CD4-positive, alpha-beta memory T cell (primary cell): ENCODE measurements around the gene RALGPS2. TPM values are rescaled to one million over a fixed set of nuclear protein-coding genes. Genes with fewer than 3 reads are reported as not detected.

ENCODE experiments used
- CTCF ChIA-PET: fragments of 350-600 bp; sonication (Branson Sonifier 250); formaldehyde crosslinking; loops from one replicate; lab custom pipeline; 2021; ENCODE audit warnings: inconsistent platforms; ENCODE audit not compliant: partially characterized antibody; lab: Charles Lee
- POLR2A ChIA-PET: fragments of 350-600 bp; sonication (Branson Sonifier 250); formaldehyde crosslinking; loops from one replicate; lab custom pipeline; 2021; ENCODE audit not compliant: partially characterized antibody; lab: Charles Lee
- DNase-seq, 5 donors: peaks; one replicate each; pipeline versions ENCODE4 v3.0.0 to v3.0.0-alpha.2; 2020 to 2022; ENCODE audit warnings: mixed read lengths in 1 of 5
- H3K27ac ChIP-seq: one replicate; pipeline ENCODE4 v1.7.0; 2013; ENCODE audit warnings: low read depth, low read length
- H3K27me3 ChIP-seq: 2 replicates; pipeline ENCODE4 v1.7.0; 2013; ENCODE audit warnings: mild to moderate bottlenecking, low read length, moderate library complexity; ENCODE audit not compliant: insufficient read depth
- H3K36me3 ChIP-seq: 2 replicates; pipeline ENCODE4 v1.7.0; 2013; ENCODE audit warnings: mild to moderate bottlenecking, low read length, moderate library complexity; ENCODE audit not compliant: insufficient read depth
- H3K4me1 ChIP-seq: 2 replicates; pipeline ENCODE4 v1.7.0; 2013; ENCODE audit warnings: mild to moderate bottlenecking, low read length, moderate library complexity; ENCODE audit not compliant: insufficient read depth
- H3K4me3 ChIP-seq, 2 donors: one replicate each; pipeline ENCODE4 v1.7.0; 2013; ENCODE audit warnings: low read length in 2 of 2, mild to moderate bottlenecking in 1 of 2
- H3K9me3 ChIP-seq, 2 donors: one replicate each; pipeline ENCODE4 v1.7.0; 2013; ENCODE audit warnings: low read length in 2 of 2, control low read depth in 1 of 2; ENCODE audit not compliant: control insufficient read depth in 1 of 2
- H3K27ac Mint-ChIP-seq, 7 donors: one replicate each; pipeline ENCODE4 v1.8.0; 2020 to 2021; ENCODE audit warnings: mixed read lengths in 7 of 7, mild to moderate bottlenecking in 6 of 7, inconsistent platforms in 3 of 7, moderate library complexity in 3 of 7
- H3K27me3 Mint-ChIP-seq, 2 donors: one replicate each; pipeline ENCODE4 v1.8.0; 2020 to 2021; ENCODE audit warnings: mixed read lengths in 2 of 2
- H3K36me3 Mint-ChIP-seq, 2 donors: one replicate each; pipeline ENCODE4 v1.8.0; 2020 to 2021; ENCODE audit warnings: mixed read lengths in 2 of 2, inconsistent platforms in 1 of 2, mild to moderate bottlenecking in 1 of 2
- H3K4me1 Mint-ChIP-seq, 4 donors: one replicate each; pipeline ENCODE4 v1.8.0; 2020 to 2021; ENCODE audit warnings: mixed read lengths in 4 of 4, mild to moderate bottlenecking in 1 of 4
- H3K4me3 Mint-ChIP-seq, 8 donors: one replicate each; pipeline ENCODE4 v1.8.0; 2020 to 2021; ENCODE audit warnings: mixed read lengths in 8 of 8, mild to moderate bottlenecking in 7 of 8, moderate library complexity in 6 of 8, inconsistent platforms in 3 of 8
- H3K9me3 Mint-ChIP-seq, 8 donors: one replicate each; pipeline ENCODE4 v1.8.0; 2020 to 2021; ENCODE audit warnings: mixed read lengths in 8 of 8, mild to moderate bottlenecking in 5 of 8, inconsistent platforms in 3 of 8, moderate library complexity in 1 of 8
- intact Hi-C: fragments of 100-400 bp; cut with micrococcal nuclease; formaldehyde crosslinking; loops from one replicate; pipeline ENCODE4 v1.15.1; 2023
- polyA plus RNA-seq, 2 donors: library from polyadenylated mRNA; unstranded; fragments of 300-500 nt; fragmentation: Illumina TruSeq; gene quantifications; one replicate each; pipeline ENCODE4 v1.2.3, GENCODE V29; 2021
- total RNA-seq, 2 experiments: library from RNA; stranded (reverse); gene quantifications; one replicate each; pipeline ENCODE4 v1.2.3, GENCODE V29; 2021

RALGPS2 gene
- total and polyA plus RNA-seq, 4 experiments from 2014 or later, result 1.6 to 15.0 (median 7.8) TPM

- intact Hi-C loops, result no loop called here
- no peak for DNase-seq
- H3K36me3 Mint-ChIP-seq, result no peaks in the 10 kb centered on the region
- no peak overlapping the region for H3K4me3 Mint-ChIP-seq
- H3K27ac Mint-ChIP-seq, result no peak overlapping the region
- CTCF ChIA-PET, result no interaction called here
- peaks cover 0 to 6% (median 0%) of the 10 kb centered on the region in 8 donors for H3K9me3 Mint-ChIP-seq
- H3K36me3 ChIP-seq, result no peaks in the 10 kb centered on the region
- no peaks in the 10 kb centered on the region for H3K27me3 ChIP-seq
- H3K27me3 Mint-ChIP-seq, result peaks cover 0 to 2% of the 10 kb centered on the region in 2 donors
- H3K4me1 ChIP-seq, result no peaks in the 10 kb centered on the region
- H3K27ac ChIP-seq, result no peak overlapping the region
- H3K4me1 Mint-ChIP-seq, result peaks cover 0 to 1% (median 0%) of the 10 kb centered on the region in 4 donors
- no peak overlapping the region for H3K4me3 ChIP-seq
- no peaks in the 10 kb centered on the region for H3K9me3 ChIP-seq
- POLR2A ChIA-PET, result no interaction called here
These were observed 40.5 kb upstream of the RALGPS2 start for GRCh38 chr1:178684542-178685000.

- Histone ChIP-seq H3K4me3 (no peak overlapping the region), H3K27ac (no peak overlapping the region), H3K9me3 (no peaks in the 10 kb centered on the region), H3K36me3 (no peaks in the 10 kb centered on the region), H3K4me1 (no peaks in the 10 kb centered on the region), H3K27me3 (no peaks in the 10 kb centered on the region)
- H3K27ac Mint-ChIP-seq, result no peak overlapping the region
- no peak overlapping the region for H3K4me3 Mint-ChIP-seq
- H3K4me1 Mint-ChIP-seq, result peaks cover 0 to 1% (median 0%) of the 10 kb centered on the region in 4 donors
- intact Hi-C loops, result no loop called here
- DNase-seq, result no peak
- POLR2A ChIA-PET, result no interaction called here
- H3K27me3 Mint-ChIP-seq, result peaks cover 0 to 2% of the 10 kb centered on the region in 2 donors
- no peaks in the 10 kb centered on the region for H3K36me3 Mint-ChIP-seq
- no peaks in the 10 kb centered on the region for H3K9me3 Mint-ChIP-seq
- CTCF ChIA-PET, result interaction anchor here (1.5 kb wide), 1 partner anchor 67 kb away, joined by 3 read pairs; no protein-coding TSS in a partner anchor
These were observed 38.6 kb upstream of the RALGPS2 start for GRCh38 chr1:178686407-178686806.

- H3K27ac Mint-ChIP-seq, result no peak overlapping the region
- H3K36me3 Mint-ChIP-seq, result no peaks in the 10 kb centered on the region
- Histone ChIP-seq H3K4me3 (no peak overlapping the region), H3K27me3 (no peaks in the 10 kb centered on the region), H3K9me3 (no peaks in the 10 kb centered on the region), H3K4me1 (no peaks in the 10 kb centered on the region), H3K36me3 (no peaks in the 10 kb centered on the region), H3K27ac (no peak overlapping the region)
- POLR2A ChIA-PET, result no interaction called here
- intact Hi-C loops, result no loop called here
- no peak overlapping the region for H3K4me3 Mint-ChIP-seq
- H3K9me3 Mint-ChIP-seq, result no peaks in the 10 kb centered on the region
- CTCF ChIA-PET, result no interaction called here
- H3K27me3 Mint-ChIP-seq, result peaks cover 0 to 2% of the 10 kb centered on the region in 2 donors
- peaks cover 0 to 1% (median 0%) of the 10 kb centered on the region in 4 donors for H3K4me1 Mint-ChIP-seq
- DNase-seq, result no peak
These were observed 36.8 kb upstream of the RALGPS2 start for GRCh38 chr1:178688244-178688643.

DNA sequence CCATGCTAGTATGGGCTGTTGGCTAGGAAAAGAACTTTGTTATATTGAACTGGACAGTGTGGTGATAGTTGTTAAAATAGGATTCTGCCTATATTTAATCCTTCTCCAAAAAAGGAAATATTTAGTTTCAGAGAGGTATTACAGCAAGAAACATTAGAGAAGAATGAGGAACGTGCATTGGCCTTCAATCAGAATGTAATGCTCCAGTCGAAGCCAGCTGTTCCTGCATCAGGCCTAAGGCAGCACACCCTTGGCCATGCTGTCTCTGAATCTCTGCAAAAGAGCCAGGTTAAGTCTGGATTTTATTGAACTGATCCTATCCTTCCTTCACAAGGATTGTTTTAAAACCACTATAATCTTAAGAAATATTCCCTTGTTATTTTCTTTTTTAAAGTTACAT lies 35.3 kb upstream of the RALGPS2 start:
- no peak overlapping the region for H3K27ac ChIP-seq

DNA sequence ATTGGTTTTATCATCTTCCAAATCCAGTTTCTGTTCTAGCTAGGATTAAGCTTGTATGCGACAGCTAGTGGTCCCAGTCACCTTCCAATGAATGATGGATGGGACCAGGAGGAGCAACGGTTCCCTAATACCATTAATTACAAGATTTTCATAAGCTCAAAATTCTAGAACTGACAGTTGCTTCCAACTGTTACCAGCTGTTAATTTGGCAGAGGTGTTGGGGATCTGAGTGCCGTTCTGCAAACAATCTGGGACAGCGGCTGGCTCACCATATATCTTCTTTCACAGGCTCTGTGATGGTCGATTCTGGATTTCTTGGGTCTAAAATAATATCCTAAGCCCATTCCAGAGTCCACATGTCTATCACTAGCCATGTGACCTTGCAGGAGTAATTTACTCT lies 34.5 kb upstream of the RALGPS2 start:
- Histone ChIP-seq H3K27me3 (no peaks in the 10 kb centered on the region), H3K36me3 (no peaks in the 10 kb centered on the region), H3K27ac (no peak overlapping the region), H3K4me3 (no peak overlapping the region), H3K9me3 (no peaks in the 10 kb centered on the region), H3K4me1 (no peaks in the 10 kb centered on the region)
- no peak for DNase-seq
- ChIA-PET POLR2A (no interaction called here), CTCF (no interaction called here)
- Mint-ChIP-seq H3K27me3 (peaks cover 0 to 2% of the 10 kb centered on the region in 2 donors), H3K4me1 (peaks cover 0 to 1% (median 0%) of the 10 kb centered on the region in 4 donors), H3K36me3 (no peaks in the 10 kb centered on the region), H3K4me3 (no peak overlapping the region), H3K9me3 (no peaks in the 10 kb centered on the region), H3K27ac (no peak overlapping the region)
- intact Hi-C loops, result no loop called here

More for the DNA sequence above, 35.3 kb upstream of the RALGPS2 start:
- ChIA-PET CTCF (no interaction called here), POLR2A (no interaction called here)
- Mint-ChIP-seq H3K27ac (no peak overlapping the region), H3K27me3 (peaks cover 0 to 2% of the 10 kb centered on the region in 2 donors), H3K4me1 (peaks cover 0 to 1% (median 0%) of the 10 kb centered on the region in 4 donors), H3K36me3 (no peaks in the 10 kb centered on the region), H3K4me3 (no peak overlapping the region), H3K9me3 (no peaks in the 10 kb centered on the region)
- Histone ChIP-seq H3K4me1 (no peaks in the 10 kb centered on the region), H3K9me3 (no peaks in the 10 kb centered on the region), H3K4me3 (no peak overlapping the region), H3K36me3 (no peaks in the 10 kb centered on the region), H3K27me3 (no peaks in the 10 kb centered on the region)
- intact Hi-C loops, result no loop called here
- DNase-seq, result no peak

- H3K4me3 ChIP-seq, result no peak overlapping the region
- Mint-ChIP-seq H3K9me3 (no peaks in the 10 kb centered on the region), H3K27me3 (peaks cover 0 to 2% of the 10 kb centered on the region in 2 donors), H3K4me1 (no peaks in the 10 kb centered on the region), H3K4me3 (no peak overlapping the region), H3K36me3 (no peaks in the 10 kb centered on the region), H3K27ac (no peak overlapping the region)
- H3K27ac ChIP-seq, result no peak overlapping the region
- POLR2A ChIA-PET, result no interaction called here
- no peaks in the 10 kb centered on the region for H3K27me3 ChIP-seq
- CTCF ChIA-PET, result no interaction called here
- no peaks in the 10 kb centered on the region for H3K4me1 ChIP-seq
- H3K36me3 ChIP-seq, result no peaks in the 10 kb centered on the region
- no peaks in the 10 kb centered on the region for H3K9me3 ChIP-seq
- intact Hi-C loops, result no loop called here
- no peak for DNase-seq
These were observed 32.3 kb upstream of the RALGPS2 start for GRCh38 chr1:178692564-178693327.

DNA sequence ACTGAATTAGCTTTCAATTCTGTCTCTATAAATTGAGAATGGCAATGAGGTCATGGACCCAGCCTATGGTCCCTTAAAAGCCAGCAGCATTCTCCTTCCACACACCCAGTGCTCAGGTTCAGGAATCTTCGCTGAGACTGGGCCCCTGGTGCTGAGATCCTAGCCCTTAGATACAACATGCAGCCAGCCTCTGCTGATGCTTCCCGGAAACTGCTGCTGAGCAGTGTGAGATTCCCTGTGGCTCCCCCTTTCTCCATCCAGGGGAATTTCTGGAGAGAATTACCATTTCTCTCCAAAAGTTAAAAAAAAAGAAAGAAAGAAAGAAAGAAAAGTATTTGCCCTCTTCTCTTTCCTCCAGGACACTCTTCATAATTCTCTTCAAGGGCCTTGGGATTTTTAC lies 31.7 kb upstream of the RALGPS2 start:
- Histone ChIP-seq H3K9me3 (no peaks in the 10 kb centered on the region), H3K4me3 (no peak overlapping the region), H3K27ac (no peak overlapping the region), H3K36me3 (no peaks in the 10 kb centered on the region), H3K27me3 (no peaks in the 10 kb centered on the region), H3K4me1 (no peaks in the 10 kb centered on the region)
- Mint-ChIP-seq H3K4me1 (no peaks in the 10 kb centered on the region), H3K4me3 (no peak overlapping the region), H3K27me3 (no peaks in the 10 kb centered on the region), H3K27ac (no peak overlapping the region), H3K36me3 (no peaks in the 10 kb centered on the region), H3K9me3 (no peaks in the 10 kb centered on the region)
- CTCF ChIA-PET, result no interaction called here
- intact Hi-C loops, result no loop called here
- DNase-seq, result no peak
- POLR2A ChIA-PET, result no interaction called here
